HCT116 (cell line): ENCODE data around the gene CAB39L. TPM values are rescaled to one million over a fixed set of nuclear protein-coding genes. Genes with fewer than 3 reads are reported as not detected.

Source experiments
- ATAC-seq: fragments of 200-7000 bp; cut with Tn5 transposase; 2 replicates; pipeline ENCODE4 v1.9.1; 2020; ENCODE audit warnings: mild to moderate bottlenecking, moderate library complexity
- BruUV-seq: library from RNA; stranded (reverse); fragments of 400-500 nt; replicated peaks from 2 replicates; lab custom pipeline; 2021; lab: Mats Ljungman, UMichigan
- CTCF ChIA-PET: fragments of 300-600 bp; sonication (Branson Sonifier 250); formaldehyde crosslinking; loops from one replicate; lab custom pipeline; 2021; ENCODE audit warnings: antibody characterized with exemption; lab: Charles Lee
- POLR2A ChIA-PET: fragments of 300-600, 350-600 bp; sonication (Branson Sonifier 250); formaldehyde crosslinking; loops from one replicate; lab custom pipeline; 2021; ENCODE audit warnings: antibody characterized with exemption; lab: Charles Lee
- RAD21 ChIA-PET, 2 experiments: fragments of 300-600 bp; sonication (Branson Sonifier 250); formaldehyde crosslinking; loops; one replicate each; lab custom pipeline; 2023; ENCODE audit warnings: low total read pairs in 2 of 2; ENCODE audit not compliant: uncharacterized antibody in 2 of 2, unreplicated experiment in 2 of 2, low non-redundant PET in 1 of 2; lab: Charles Lee
- DNase-seq: peaks from one replicate; pipeline ENCODE4 v3.0.0-alpha.2; 2010; ENCODE audit warnings: low read depth, low spot score
- H2AFZ ChIP-seq: fragments of 200-600 bp; shearing (Covaris generic), sonication (generic); 2 replicates; pipeline ENCODE4 v1.6.1; 2017; ENCODE audit warnings: low read depth, mixed run types, mixed read lengths, antibody characterized with exemption, low read length; ENCODE audit not compliant: poor library complexity, severe bottlenecking
- H3K27ac ChIP-seq: 2 replicates; pipeline ENCODE4 v1.5.1; 2012; ENCODE audit warnings: low read depth, low read length
- H3K27me3 ChIP-seq: fragments of 200-600 bp; sonication (generic); 2 replicates; pipeline ENCODE4 v1.6.1; 2016; ENCODE audit warnings: mixed run types, low read length, mixed read lengths; ENCODE audit not compliant: insufficient read depth
- H3K36me3 ChIP-seq, 2 experiments: fragments of 200-500 bp in 1 of 2; fragments of 200-600 bp in 1 of 2; sonication (Bioruptor generic) in 1 of 2; sonication (generic) in 1 of 2; 2 replicates each; pipeline versions ENCODE4 v1.5.1 to v1.6.1; 2014 to 2016; ENCODE audit warnings: low read length in 2 of 2, inconsistent platforms in 1 of 2, mixed read lengths in 1 of 2, mixed run types in 1 of 2; ENCODE audit not compliant: insufficient read depth in 2 of 2, control insufficient read depth in 1 of 2
- H3K4me1 ChIP-seq, 2 experiments: fragments of 200-600 bp in 1 of 2; sonication (generic) in 1 of 2; 2 replicates each; pipeline versions ENCODE4 v1.5.1 to v1.6.1; 2012 to 2017; ENCODE audit warnings: low read length in 2 of 2, inconsistent platforms in 1 of 2, mild to moderate bottlenecking in 1 of 2, mixed read lengths in 1 of 2, mixed run types in 1 of 2, moderate library complexity in 1 of 2; ENCODE audit not compliant: insufficient read depth in 2 of 2, control insufficient read depth in 1 of 2
- H3K4me2 ChIP-seq: fragments of 200-600 bp; sonication (generic); 2 replicates; pipeline ENCODE4 v1.6.1; 2017; ENCODE audit warnings: mixed run types, low read length, mixed read lengths
- H3K4me3 ChIP-seq, 2 experiments: fragments of 200-600 bp in 1 of 2; sonication (generic) in 1 of 2; replicated peaks in 1 of 2; 2 replicates each; pipeline ENCODE4 v1.5.1; 2011 to 2016; ENCODE audit warnings: low read length in 2 of 2, control low read depth in 1 of 2, low read depth in 1 of 2, mild to moderate bottlenecking in 1 of 2, mixed read lengths in 1 of 2, mixed run types in 1 of 2
- H3K79me2 ChIP-seq: fragments of 200-600 bp; sonication (generic); 2 replicates; pipeline ENCODE4 v1.6.1; 2017; ENCODE audit warnings: mild to moderate bottlenecking, mixed run types, low read length, moderate library complexity, mixed read lengths; ENCODE audit not compliant: insufficient read depth
- H3K9ac ChIP-seq: fragments of 200-600 bp; sonication (generic); 2 replicates; pipeline ENCODE4 v1.6.1; 2016; ENCODE audit warnings: low read length, mixed read lengths
- H3K9me2 ChIP-seq: fragments of 200-600 bp; sonication (generic), shearing (Covaris generic); 2 replicates; pipeline ENCODE4 v1.6.1; 2017; ENCODE audit warnings: mixed run types, mild to moderate bottlenecking, moderate library complexity; ENCODE audit not compliant: insufficient read depth
- H3K9me3 ChIP-seq, 2 experiments: fragments of 200-500 bp in 1 of 2; fragments of 200-600 bp in 1 of 2; sonication (Bioruptor generic) in 1 of 2; sonication (generic) in 1 of 2; 2 replicates each; pipeline ENCODE4 v1.6.1; 2014 to 2017; ENCODE audit warnings: low read length in 2 of 2, mixed read lengths in 2 of 2, inconsistent platforms in 1 of 2, low read depth in 1 of 2, mild to moderate bottlenecking in 1 of 2, mixed run types in 1 of 2, moderate library complexity in 1 of 2; ENCODE audit not compliant: control insufficient read depth in 1 of 2, insufficient read depth in 1 of 2
- H4K20me1 ChIP-seq: fragments of 200-600 bp; sonication (generic), shearing (Covaris generic); 2 replicates; pipeline ENCODE4 v1.6.1; 2017; ENCODE audit warnings: mixed run types, mild to moderate bottlenecking, moderate library complexity; ENCODE audit not compliant: insufficient read depth
- ATF3 ChIP-seq: IDR thresholded peaks from 2 replicates; pipeline ENCODE4 v1.6.1; 2012
- CEBPB ChIP-seq: IDR thresholded peaks from 2 replicates; pipeline ENCODE4 v1.6.1; 2012; ENCODE audit warnings: low read depth
- EGR1 ChIP-seq: IDR thresholded peaks from 2 replicates; pipeline ENCODE4 v1.6.1; 2012; ENCODE audit warnings: low read depth
- EZH2 ChIP-seq: fragments of 200-600 bp; sonication (generic); IDR thresholded peaks from 2 replicates; pipeline ENCODE4 v1.6.1; 2017; ENCODE audit warnings: antibody characterized with exemption, mixed run types
- EZH2phosphoT487 ChIP-seq: fragments of 200-600 bp; IDR thresholded peaks from 2 replicates; pipeline ENCODE4 v1.6.1; 2018; ENCODE audit warnings: antibody characterized with exemption, borderline replicate concordance
- JUND ChIP-seq: IDR thresholded peaks from 2 replicates; pipeline ENCODE4 v1.6.1; 2012
- MAX ChIP-seq: IDR thresholded peaks from 2 replicates; pipeline ENCODE4 v1.6.1; 2012
- POLR2A ChIP-seq: IDR thresholded peaks from 2 replicates; pipeline ENCODE4 v1.7.0; 2011; ENCODE audit warnings: borderline replicate concordance; ENCODE audit not compliant: insufficient read depth, insufficient read length; ENCODE audit errors: extremely low read depth
- POLR2AphosphoS5 ChIP-seq: IDR thresholded peaks from 2 replicates; pipeline ENCODE4 v1.6.1; 2011; ENCODE audit warnings: mild to moderate bottlenecking, low read depth, low read length, moderate library complexity
- REST ChIP-seq: IDR thresholded peaks from 2 replicates; pipeline ENCODE4 v1.6.1; 2012; ENCODE audit warnings: low read depth
- SIN3A ChIP-seq: IDR thresholded peaks from 2 replicates; pipeline ENCODE4 v1.6.1; 2012; ENCODE audit warnings: low read depth
- SP1 ChIP-seq: IDR thresholded peaks from 2 replicates; pipeline ENCODE4 v1.6.1; 2012; ENCODE audit warnings: low read depth
- SRF ChIP-seq: IDR thresholded peaks from 2 replicates; pipeline ENCODE4 v1.6.1; 2012; ENCODE audit warnings: low read depth
- TCF7L2 ChIP-seq: IDR thresholded peaks from 2 replicates; pipeline ENCODE4 v1.7.0; 2011; ENCODE audit warnings: borderline replicate concordance, inconsistent platforms; ENCODE audit not compliant: insufficient read depth, insufficient read length; ENCODE audit errors: extremely low read depth
- YY1 ChIP-seq: IDR thresholded peaks from 2 replicates; pipeline ENCODE4 v1.6.1; 2011; ENCODE audit warnings: low read length, low read depth, moderate library complexity, mild to moderate bottlenecking; ENCODE audit not compliant: insufficient replicate concordance; ENCODE audit errors: extremely low read depth
- ZBTB33 ChIP-seq: IDR thresholded peaks from 2 replicates; pipeline ENCODE4 v1.6.1; 2011; ENCODE audit warnings: mild to moderate bottlenecking, low read length, moderate library complexity; ENCODE audit not compliant: insufficient replicate concordance; ENCODE audit errors: extremely low read depth
- ZFX ChIP-seq: fragments of 450-650 bp; IDR thresholded peaks from 2 replicates; pipeline ENCODE4 v1.6.1; 2017
- ZNF274 ChIP-seq: fragments of 200-500 bp; sonication (Bioruptor generic); IDR thresholded peaks from 2 replicates; pipeline ENCODE4 v1.6.1; 2014; ENCODE audit warnings: mild to moderate bottlenecking, low read depth, low read length, inconsistent platforms
- intact Hi-C: fragments of 100-400 bp; cut with micrococcal nuclease; formaldehyde crosslinking; loops from 2 replicates; pipeline ENCODE4 v1.10.0; 2022
- total RNA-seq: library from RNA; stranded (reverse); gene quantifications from one replicate; pipeline ENCODE4 v1.2.1, GENCODE V29; 2021; ENCODE audit not compliant: unreplicated experiment

Gene CAB39L
- total RNA-seq, 1 experiment from 2014 or later: 6.1 TPM

- TF ChIP-seq ZBTB33: no peak
Observed at GRCh38 chr13:49457221-49457620, 13.4 kb upstream of the CAB39L start (continued).

GRCh38 chr13:49456156-49456555 is 12.3 kb upstream of the CAB39L start:
- CTCF ChIA-PET: no interaction called here
- intact Hi-C loops: no loop called here
- DNase-seq (no peak), ATAC-seq (no peak)
- Histone ChIP-seq H2AFZ (no peak overlapping the region), H3K27ac (no peak overlapping the region), H3K9me3 (no peaks in the 10 kb centered on the region), H3K27me3 (no peaks in the 10 kb centered on the region), H4K20me1 (no peaks in the 10 kb centered on the region), H3K9ac (no peak overlapping the region), H3K4me2 (no peak overlapping the region), H3K9me2 (no peaks in the 10 kb centered on the region), H3K36me3 (no peaks in the 10 kb centered on the region; a peak in 1 of 4 replicates), H3K79me2 (no peaks in the 10 kb centered on the region), H3K4me3 (no peak overlapping the region), H3K4me1 (no peaks in the 10 kb centered on the region)
- no TSS peak for BruUV-seq
- RAD21 ChIA-PET: no interaction called here
- POLR2A ChIA-PET: no interaction called here
- TF ChIP-seq ZNF274 (no peak), SRF (no peak), POLR2AphosphoS5 (no peak), SP1 (no peak), EZH2 (no peak), REST (no peak), ATF3 (no peak), EGR1 (no peak), YY1 (no peak), EZH2phosphoT487 (no peak), POLR2A (no peak), ZBTB33 (no peak), CEBPB (no peak), JUND (no peak), ZFX (no peak), MAX (no peak), TCF7L2 (no peak), SIN3A (no peak)
